SK-N-MC (cell line): ENCODE results near the gene LRMDA.
A peak's percentile ranks its signal among the peaks of the same experiment; 100 is the strongest.

Experiments used
- DNase-seq: peaks from one replicate; pipeline ENCODE4 v3.0.0-alpha.2; 2011; ENCODE audit warnings: low read depth, low spot score
- H3K27ac ChIP-seq: fragments of 200-600 bp; sonication (generic); 2 replicates; pipeline ENCODE4 v1.5.1; 2016; ENCODE audit warnings: mixed run types
- H3K36me3 ChIP-seq: fragments of 200-600 bp; sonication (generic); 2 replicates; pipeline ENCODE4 v1.6.1; 2017; ENCODE audit warnings: antibody characterized with exemption, low read length, mixed read lengths; ENCODE audit not compliant: insufficient read depth
- H3K4me3 ChIP-seq: fragments of 200-600 bp; sonication (generic); 2 replicates; pipeline ENCODE4 v1.5.1; 2016
- H3K9ac ChIP-seq: fragments of 200-600 bp; sonication (generic); 2 replicates; pipeline ENCODE4 v1.8.0; 2017; ENCODE audit warnings: mixed run types, mixed read lengths; ENCODE audit not compliant: insufficient read length
- H3K9me3 ChIP-seq: fragments of 200-600 bp; sonication (generic); 2 replicates; pipeline ENCODE4 v1.6.1; 2017; ENCODE audit warnings: low read depth, mild to moderate bottlenecking, antibody characterized with exemption, low read length, moderate library complexity, mixed read lengths
- EZH2 ChIP-seq: fragments of 200-600 bp; sonication (generic); IDR thresholded peaks from one replicate; pipeline ENCODE4 v1.6.1; 2017; ENCODE audit warnings: antibody characterized with exemption
- FOXP2 ChIP-seq: optimal IDR thresholded peaks from 2 replicates; pipeline ENCODE3; 2011; ENCODE audit warnings: mild to moderate bottlenecking, moderate library complexity; ENCODE audit not compliant: insufficient read depth; ENCODE audit errors: extremely low read length, control extremely low read depth
- POLR2AphosphoS5 ChIP-seq: IDR thresholded peaks from 2 replicates; pipeline ENCODE4 v1.6.1; 2012; ENCODE audit warnings: mild to moderate bottlenecking, low read depth, low read length, borderline replicate concordance

Gene LRMDA

DNA sequence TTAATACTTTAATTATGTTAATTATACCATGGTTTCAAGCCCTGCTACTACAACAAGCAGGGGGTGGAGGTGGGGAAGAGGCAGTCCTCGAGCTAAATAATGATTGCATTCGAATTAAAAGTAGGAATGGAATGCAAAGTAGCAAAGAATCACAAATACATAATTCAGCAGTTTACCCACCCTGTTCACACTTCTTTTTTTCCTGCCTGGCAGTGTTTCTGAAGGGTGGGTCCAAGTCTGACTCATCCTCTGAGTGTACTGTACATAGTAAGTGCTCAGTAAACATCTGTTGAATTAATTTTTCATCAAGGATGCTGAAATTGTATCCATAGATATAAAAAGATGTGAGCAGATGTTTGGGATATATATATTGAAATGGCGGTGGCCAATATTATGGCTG lies 778.8 kb downstream of the LRMDA start:
- Histone ChIP-seq H3K4me3 (no peak overlapping the region), H3K27ac (no peak overlapping the region), H3K9ac (no peak overlapping the region), H3K9me3 (no peaks in the 10 kb centered on the region), H3K36me3 (no peaks in the 10 kb centered on the region)
- TF ChIP-seq FOXP2 = no peak
- no peak for TF ChIP-seq POLR2AphosphoS5
- TF ChIP-seq EZH2 = no peak
- no peak for DNase-seq

- TF ChIP-seq POLR2AphosphoS5 (no peak), EZH2 (no peak), FOXP2 (no peak)
- Histone ChIP-seq H3K27ac (no peak overlapping the region), H3K4me3 (no peak overlapping the region), H3K9ac (no peak overlapping the region), H3K36me3 (no peaks in the 10 kb centered on the region), H3K9me3 (no peaks in the 10 kb centered on the region)
- no peak for DNase-seq
These were observed 780.3 kb downstream of the LRMDA start for GRCh38 chr10:76211691-76212090.

- no peak for DNase-seq
- Histone ChIP-seq H3K9me3 (no peaks in the 10 kb centered on the region), H3K27ac (no peak overlapping the region), H3K36me3 (no peaks in the 10 kb centered on the region), H3K9ac (no peak overlapping the region), H3K4me3 (no peak overlapping the region)
- TF ChIP-seq EZH2 (no peak), FOXP2 (no peak), POLR2AphosphoS5 (no peak)
These were observed 782.5 kb downstream of the LRMDA start for GRCh38 chr10:76213876-76214275.

DNA sequence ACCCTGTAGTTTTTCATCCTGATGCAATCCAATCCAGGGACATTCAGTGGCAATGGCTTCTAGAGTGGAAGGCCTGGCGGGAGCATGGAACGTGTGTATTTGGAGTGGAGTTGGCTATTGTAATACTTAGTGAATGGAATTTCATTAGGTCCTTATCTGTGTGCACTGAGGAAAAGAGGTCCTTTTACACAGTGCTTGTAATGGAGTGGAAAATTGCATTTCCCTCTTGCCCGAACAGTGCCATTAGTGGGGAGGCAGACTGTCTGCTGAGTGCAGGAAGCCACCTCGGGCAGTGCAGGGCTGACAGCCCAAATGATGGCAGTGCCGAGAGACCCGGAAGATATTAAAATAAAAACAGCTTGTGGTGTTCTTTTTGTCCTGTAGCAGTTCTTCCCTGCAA lies 786.6 kb downstream of the LRMDA start:
- no peak for DNase-seq
- no peak for TF ChIP-seq FOXP2
- no peak for TF ChIP-seq POLR2AphosphoS5
- no peak for TF ChIP-seq EZH2
- H3K4me3 ChIP-seq = 0 out of 2 replicates have a peak overlapping the region, but pooled peaks have one; percentile 12
- H3K36me3 ChIP-seq = no peaks in the 10 kb centered on the region
- peak overlapping the region; percentile 3; the same call in 1 of the 2 replicates for H3K27ac ChIP-seq
- H3K9me3 ChIP-seq = no peaks in the 10 kb centered on the region
- no peak overlapping the region for H3K9ac ChIP-seq

DNA sequence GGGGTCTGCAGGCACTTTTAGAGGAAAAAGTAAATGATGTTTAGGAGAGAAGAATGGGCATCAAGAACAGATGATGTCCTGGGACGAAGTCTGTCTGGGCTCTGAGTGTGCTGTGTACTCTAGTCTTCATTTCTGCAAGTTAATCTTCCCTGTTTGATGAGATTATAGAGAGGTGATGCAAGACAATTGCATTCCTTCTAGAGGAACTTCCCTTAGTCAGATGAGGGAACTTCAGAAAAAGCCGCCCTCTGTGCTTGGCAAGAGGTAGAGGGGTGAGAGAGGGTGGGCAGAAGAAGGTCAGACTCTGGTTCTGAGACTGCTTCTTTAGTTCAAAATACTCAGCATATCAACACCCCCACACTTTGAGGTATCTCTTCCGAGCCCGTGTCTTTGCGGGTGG lies 797.9 kb downstream of the LRMDA start:
- Histone ChIP-seq H3K36me3 (no peaks in the 10 kb centered on the region), H3K9ac (no peak overlapping the region), H3K9me3 (no peaks in the 10 kb centered on the region), H3K27ac (no peak overlapping the region), H3K4me3 (no peak overlapping the region)
- no peak for DNase-seq
- TF ChIP-seq EZH2 = no peak
- TF ChIP-seq POLR2AphosphoS5 = no peak
- TF ChIP-seq FOXP2 = no peak

DNA sequence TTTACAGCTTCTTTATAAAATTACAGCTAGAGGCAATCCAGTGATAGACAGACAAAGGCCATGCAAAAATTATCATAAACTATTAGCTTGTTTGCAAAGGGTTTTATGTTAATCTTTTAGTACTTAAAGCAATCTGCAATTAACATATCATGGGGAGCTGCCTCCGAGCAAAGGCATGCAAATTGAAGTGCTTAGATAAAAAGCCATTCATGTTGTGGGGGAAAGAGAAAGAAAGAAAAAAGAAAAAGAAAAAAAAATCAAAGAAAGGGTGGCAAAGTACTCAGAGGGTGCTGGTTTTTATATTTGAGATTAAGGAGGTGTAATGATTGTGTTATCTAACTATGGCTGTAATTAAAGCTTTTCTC lies 799.5 kb downstream of the LRMDA start:
- Histone ChIP-seq H3K36me3 (no peaks in the 10 kb centered on the region), H3K9me3 (no peaks in the 10 kb centered on the region), H3K4me3 (peak overlapping the region; percentile 40; the same call in 1 of the 2 replicates), H3K27ac (peak overlapping the region; percentile 60; the same call in 1 of the 2 replicates), H3K9ac (no peak overlapping the region)
- TF ChIP-seq EZH2 (no peak), FOXP2 (no peak), POLR2AphosphoS5 (no peak)
- no peak for DNase-seq

DNA sequence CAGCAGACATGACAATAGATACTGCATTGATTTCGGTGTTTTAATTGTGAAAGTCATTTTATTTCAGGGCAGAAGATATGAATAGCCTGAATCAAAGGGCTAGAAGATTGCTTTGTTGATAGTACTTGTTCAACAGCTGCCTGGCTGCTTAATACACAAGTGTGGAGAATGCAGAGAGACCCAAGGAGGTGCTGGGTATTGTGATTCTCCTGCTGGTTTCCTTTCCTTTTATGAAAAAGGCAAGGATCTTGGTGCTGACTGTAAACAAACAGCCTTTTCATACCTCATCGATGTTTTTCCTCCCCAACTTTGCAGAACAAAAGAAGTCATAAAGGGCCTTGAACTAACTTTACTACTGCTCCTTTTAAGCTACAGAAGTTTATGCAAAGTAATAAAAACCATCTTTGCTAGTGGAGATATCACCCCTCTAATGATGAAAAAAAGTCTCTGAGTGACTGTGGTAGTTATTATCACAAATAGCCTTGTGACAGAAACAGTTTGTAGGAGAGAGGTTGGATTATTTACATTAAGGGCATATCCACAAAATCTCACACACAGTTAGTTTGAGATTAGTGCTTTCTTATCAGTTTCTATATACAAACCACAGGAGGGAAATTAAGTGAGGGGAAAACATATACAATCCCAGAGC lies 800.0 kb downstream of the LRMDA start:
- Histone ChIP-seq H3K9me3 (no peaks in the 10 kb centered on the region), H3K4me3 (peak overlapping the region; percentile 40; the same call in 1 of the 2 replicates), H3K9ac (no peak overlapping the region)

DNA sequence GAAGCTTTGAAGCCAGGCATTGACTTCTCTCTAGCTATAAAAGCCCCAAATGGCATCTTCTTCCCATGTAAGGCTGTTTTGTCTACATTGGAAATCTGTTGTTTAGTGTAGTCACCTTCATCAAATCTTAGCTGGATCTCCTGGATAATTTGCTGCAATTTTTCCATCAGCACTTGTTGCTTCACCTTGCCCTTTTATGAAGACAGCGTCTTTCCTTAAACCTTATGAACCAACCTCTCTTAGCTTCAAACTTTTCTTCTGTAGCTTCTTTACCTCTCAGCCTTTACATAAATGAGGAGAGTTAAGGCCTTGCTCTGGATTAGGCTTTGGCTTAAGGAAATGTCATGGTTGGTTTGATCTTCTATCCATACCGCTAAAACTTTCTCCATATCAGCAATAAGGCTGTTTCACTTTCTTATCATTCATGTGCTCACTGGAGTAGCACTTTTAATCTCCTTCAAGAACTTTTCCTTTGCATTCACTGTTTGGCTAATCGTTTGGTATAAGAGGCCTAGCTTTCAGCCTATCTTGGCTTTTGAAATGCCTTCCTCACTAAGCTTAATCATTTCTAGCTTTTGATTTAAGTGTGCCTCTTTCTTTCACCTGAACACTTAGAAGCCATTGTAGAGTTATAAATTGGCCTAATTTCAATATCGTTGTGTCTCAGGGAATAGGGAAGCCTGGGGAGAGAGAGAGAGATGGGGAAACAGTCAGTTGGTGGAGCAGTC lies 803.2 kb downstream of the LRMDA start:
- no peaks in the 10 kb centered on the region for H3K9me3 ChIP-seq
- H3K9ac ChIP-seq = no peak overlapping the region
- no peak overlapping the region for H3K4me3 ChIP-seq
- H3K27ac ChIP-seq = no peak overlapping the region
- no peak for DNase-seq
- no peaks in the 10 kb centered on the region for H3K36me3 ChIP-seq
- TF ChIP-seq EZH2 = no peak
- TF ChIP-seq POLR2AphosphoS5 = no peak
- no peak for TF ChIP-seq FOXP2

More for the DNA sequence above, 800.0 kb downstream of the LRMDA start:
- H3K36me3 ChIP-seq = no peaks in the 10 kb centered on the region
- TF ChIP-seq FOXP2 (no peak), EZH2 (no peak), POLR2AphosphoS5 (no peak)
- no peak for DNase-seq
- H3K27ac ChIP-seq = peak overlapping the region; percentile 60; the same call in 1 of the 2 replicates

- Histone ChIP-seq H3K27ac (no peak overlapping the region), H3K9me3 (no peaks in the 10 kb centered on the region), H3K9ac (no peak overlapping the region), H3K4me3 (no peak overlapping the region), H3K36me3 (no peaks in the 10 kb centered on the region)
- TF ChIP-seq FOXP2 = no peak
- no peak for TF ChIP-seq EZH2
- TF ChIP-seq POLR2AphosphoS5 = no peak
- DNase-seq = no peak
These were observed 804.9 kb downstream of the LRMDA start for GRCh38 chr10:76236356-76236755.
